Loucy (cell line): ENCODE data around the gene CSNK2A1.

Experiments
- H2AFZ ChIP-seq: fragments of 200-600 bp; sonication (generic); 2 replicates; pipeline ENCODE4 v1.6.0; 2016; ENCODE audit warnings: antibody characterized with exemption, mild to moderate bottlenecking, low read length, moderate library complexity
- H3F3A ChIP-seq: fragments of 200-600 bp; 2 replicates; pipeline ENCODE4 v1.6.0; 2016; ENCODE audit warnings: antibody characterized with exemption, low read depth, mild to moderate bottlenecking
- H3K27me3 ChIP-seq: fragments of 200-600 bp; sonication (generic); 2 replicates; pipeline ENCODE4 v1.6.1; 2014; ENCODE audit warnings: low read length, mild to moderate bottlenecking; ENCODE audit not compliant: insufficient read depth, poor library complexity, severe bottlenecking
- H3K36me3 ChIP-seq: fragments of 200-600 bp; sonication (generic); 2 replicates; pipeline ENCODE4 v1.6.1; 2016; ENCODE audit warnings: low read length; ENCODE audit not compliant: insufficient read depth
- H3K4me1 ChIP-seq: fragments of 200-600 bp; sonication (generic); 2 replicates; pipeline ENCODE4 v1.5.1; 2014; ENCODE audit warnings: low read length, mild to moderate bottlenecking; ENCODE audit not compliant: insufficient read depth, poor library complexity, severe bottlenecking
- H3K4me2 ChIP-seq: fragments of 200-600 bp; sonication (generic); 2 replicates; pipeline ENCODE4 v1.6.0; 2014; ENCODE audit warnings: antibody characterized with exemption, low read length, low read depth, mild to moderate bottlenecking; ENCODE audit not compliant: poor library complexity, severe bottlenecking
- H3K4me3 ChIP-seq: fragments of 200-600 bp; sonication (generic); 2 replicates; pipeline ENCODE4 v1.5.1; 2014; ENCODE audit warnings: low read length, mild to moderate bottlenecking, mixed read lengths; ENCODE audit not compliant: poor library complexity, severe bottlenecking
- H3K79me2 ChIP-seq: fragments of 200-600 bp; sonication (generic); 2 replicates; pipeline ENCODE4 v1.6.1; 2014; ENCODE audit warnings: low read length; ENCODE audit not compliant: insufficient read depth
- H3K9ac ChIP-seq: fragments of 200-600 bp; sonication (generic); 2 replicates; pipeline ENCODE4 v1.6.0; 2014; ENCODE audit warnings: mild to moderate bottlenecking, low read depth, low read length, moderate library complexity; ENCODE audit not compliant: poor library complexity, severe bottlenecking
- H3K9me2 ChIP-seq: fragments of 200-600 bp; sonication (generic); replicated peaks from 2 replicates; pipeline ENCODE4 v1.6.1; 2016; ENCODE audit warnings: low read depth, low read length, mixed read lengths
- H3K9me3 ChIP-seq: fragments of 200-600 bp; sonication (generic); 2 replicates; pipeline ENCODE4 v1.6.1; 2014; ENCODE audit warnings: mild to moderate bottlenecking, antibody characterized with exemption, low read length, low read depth; ENCODE audit not compliant: insufficient read depth
- H4K20me1 ChIP-seq: fragments of 200-600 bp; sonication (generic); 2 replicates; pipeline ENCODE4 v1.6.0; 2014; ENCODE audit warnings: antibody characterized with exemption, low read length, mild to moderate bottlenecking; ENCODE audit not compliant: insufficient read depth, poor library complexity, severe bottlenecking
- CTCF ChIP-seq: fragments of 200-600 bp; sonication (generic); conservative IDR thresholded peaks from 2 replicates; pipeline ENCODE4 v1.5.1; 2014; ENCODE audit warnings: mild to moderate bottlenecking, antibody characterized with exemption, low read length
- EZH2phosphoT487 ChIP-seq: fragments of 200-600 bp; IDR thresholded peaks from 2 replicates; pipeline ENCODE4 v1.6.1; 2018; ENCODE audit warnings: antibody characterized with exemption, mild to moderate bottlenecking, moderate library complexity, borderline replicate concordance

The CSNK2A1 gene

DNA sequence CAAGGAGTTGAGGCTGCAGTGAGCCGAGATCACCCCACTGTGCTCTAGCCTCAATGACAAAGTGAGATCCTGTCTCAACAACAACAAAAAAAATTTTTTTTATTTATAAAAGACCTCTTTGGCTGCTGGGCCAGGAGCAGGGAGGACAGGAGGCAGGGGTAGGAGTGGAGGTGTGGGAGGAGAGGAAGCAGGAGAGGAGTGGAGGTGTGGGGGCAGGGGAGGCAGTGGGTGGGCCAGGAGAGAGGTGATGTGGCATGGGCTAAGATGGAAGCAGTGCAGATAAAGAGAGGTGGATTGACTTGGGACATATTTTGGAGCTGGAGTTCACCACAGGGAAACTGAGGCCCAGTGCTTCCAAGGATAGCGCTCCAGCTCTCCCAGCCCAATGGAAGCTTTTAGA is 13.4 kb upstream of the CSNK2A1 start:
- H3K27me3 ChIP-seq = no peaks in the 10 kb centered on the region
- no peaks in the 10 kb centered on the region for H3K79me2 ChIP-seq
- no peaks in the 10 kb centered on the region for H4K20me1 ChIP-seq
- TF ChIP-seq EZH2phosphoT487 (no peak), CTCF (no peak)
- H2AFZ ChIP-seq = no peak overlapping the region
- no peaks in the 10 kb centered on the region for H3K4me1 ChIP-seq
- H3K9ac ChIP-seq = no peak overlapping the region
- H3K9me3 ChIP-seq = no peaks in the 10 kb centered on the region
- H3K4me2 ChIP-seq = no peak overlapping the region
- H3F3A ChIP-seq = no peaks in the 10 kb centered on the region
- no peaks in the 10 kb centered on the region for H3K36me3 ChIP-seq
- no peaks in the 10 kb centered on the region for H3K9me2 ChIP-seq
- H3K4me3 ChIP-seq = no peak overlapping the region

DNA sequence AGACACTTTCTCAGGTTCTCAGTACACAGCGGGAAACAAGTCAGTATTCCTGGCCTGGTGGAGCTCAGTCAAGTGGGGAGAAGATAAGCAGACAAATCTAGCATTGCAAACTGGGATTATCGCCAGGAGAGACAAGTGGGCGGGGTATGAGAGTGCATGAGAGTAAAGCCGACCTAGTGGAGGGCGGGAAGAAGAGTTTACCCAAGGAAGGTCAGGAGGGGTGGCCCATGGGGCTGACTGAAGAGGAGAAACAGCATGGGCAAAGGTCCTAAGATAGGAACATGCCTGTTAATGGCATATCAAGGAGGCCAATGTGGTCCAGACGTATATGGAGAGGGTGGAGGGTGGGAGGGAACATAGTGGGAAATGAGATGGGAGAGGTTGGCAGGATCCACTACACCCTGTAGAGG is 12.4 kb upstream of the CSNK2A1 start:
- no peak overlapping the region for H3K4me3 ChIP-seq
- TF ChIP-seq EZH2phosphoT487 = no peak
- no peak for TF ChIP-seq CTCF
- H3K79me2 ChIP-seq = no peaks in the 10 kb centered on the region
- H3K36me3 ChIP-seq = no peaks in the 10 kb centered on the region
- H3K9me3 ChIP-seq = no peaks in the 10 kb centered on the region
- H3K9me2 ChIP-seq = no peaks in the 10 kb centered on the region
- no peak overlapping the region for H2AFZ ChIP-seq
- H3K4me1 ChIP-seq = no peaks in the 10 kb centered on the region
- no peaks in the 10 kb centered on the region for H4K20me1 ChIP-seq
- H3F3A ChIP-seq = no peaks in the 10 kb centered on the region
- no peak overlapping the region for H3K4me2 ChIP-seq
- no peaks in the 10 kb centered on the region for H3K27me3 ChIP-seq
- no peak overlapping the region for H3K9ac ChIP-seq

DNA sequence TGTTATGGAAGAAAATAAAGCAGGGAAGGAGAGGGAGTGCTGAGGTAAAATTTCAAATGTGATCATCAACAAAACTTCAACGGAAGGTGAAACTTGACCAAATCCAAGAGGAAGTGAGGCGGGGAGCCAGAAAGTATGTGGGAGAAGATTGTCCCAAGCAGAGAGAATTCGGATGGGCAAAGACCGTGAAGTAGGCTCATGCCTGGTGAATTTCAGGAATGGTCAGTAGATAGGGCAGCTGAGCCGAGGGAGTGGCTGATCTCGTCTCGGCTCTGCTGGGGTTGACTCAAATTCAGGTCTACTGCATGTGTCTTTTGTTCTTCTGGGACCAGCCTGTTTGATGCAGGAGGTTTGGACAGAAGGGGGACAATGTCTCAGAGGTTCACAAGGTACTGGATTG is 7.0 kb upstream of the CSNK2A1 start:
- no peaks in the 10 kb centered on the region for H3K9me2 ChIP-seq
- H3F3A ChIP-seq = no peaks in the 10 kb centered on the region
- no peak for TF ChIP-seq EZH2phosphoT487
- no peak for TF ChIP-seq CTCF
- H3K4me1 ChIP-seq = peaks cover 8% of the 10 kb centered on the region
- no peak overlapping the region for H3K9ac ChIP-seq
- no peaks in the 10 kb centered on the region for H3K36me3 ChIP-seq
- H4K20me1 ChIP-seq = no peaks in the 10 kb centered on the region
- no peak overlapping the region for H2AFZ ChIP-seq
- no peak overlapping the region for H3K4me2 ChIP-seq
- no peak overlapping the region for H3K4me3 ChIP-seq
- H3K79me2 ChIP-seq = no peaks in the 10 kb centered on the region
- H3K27me3 ChIP-seq = peaks cover 20% of the 10 kb centered on the region
- H3K9me3 ChIP-seq = no peaks in the 10 kb centered on the region
